GM12892 (cell line): Measurements from ENCODE around the gene TMEM247.

Experiments used
- POLR2A ChIP-seq: IDR thresholded peaks from 2 replicates; pipeline ENCODE4 v1.6.1; 2011; ENCODE audit warnings: low read depth, low read length, control low read depth
- POLR2AphosphoS5 ChIP-seq: IDR thresholded peaks from 2 replicates; pipeline ENCODE4 v1.6.1; 2011; ENCODE audit warnings: low read depth, low read length, control low read depth

GRCh38 chr2:46485002-46485401 is 5.6 kb downstream of the TMEM247 start:
- no peak for TF ChIP-seq POLR2A
- TF ChIP-seq POLR2AphosphoS5: no peak
